Subcutaneous abdominal adipose tissue (tissue), 5 donors: Measurements from ENCODE around the gene SEH1L.
"Not testable (repeated sequence)": the region's sequence is repeated elsewhere in the genome, so short reads cannot be mapped to it uniquely, and the experiment has no call there.

Experiments used
- H3K27ac ChIP-seq: one replicate; pipeline ENCODE4 v1.7.0; 2013; ENCODE audit warnings: low read depth, mild to moderate bottlenecking, inconsistent platforms, low read length, moderate library complexity
- H3K27me3 ChIP-seq, 5 donors: one replicate each; pipeline ENCODE4 v1.7.0; 2013; ENCODE audit warnings: low read length in 5 of 5, inconsistent platforms in 1 of 5; ENCODE audit not compliant: control insufficient read depth in 5 of 5, insufficient read depth in 4 of 5
- H3K36me3 ChIP-seq, 5 donors: one replicate each; pipeline ENCODE4 v1.7.0; 2013; ENCODE audit warnings: low read length in 5 of 5; ENCODE audit not compliant: control insufficient read depth in 5 of 5, insufficient read depth in 5 of 5
- H3K4me1 ChIP-seq, 5 donors: one replicate each; pipeline ENCODE4 v1.7.0; 2013; ENCODE audit warnings: low read length in 5 of 5, mild to moderate bottlenecking in 3 of 5, moderate library complexity in 1 of 5; ENCODE audit not compliant: control insufficient read depth in 5 of 5, insufficient read depth in 5 of 5
- H3K4me3 ChIP-seq, 5 donors: one replicate each; pipeline ENCODE4 v1.7.0; 2013; ENCODE audit warnings: low read length in 5 of 5, low read depth in 1 of 5
- H3K9ac ChIP-seq, 5 donors: one replicate each; pipeline ENCODE4 v1.7.0; 2013; ENCODE audit warnings: low read length in 5 of 5, mild to moderate bottlenecking in 4 of 5, moderate library complexity in 3 of 5
- H3K9me3 ChIP-seq, 5 donors: one replicate each; pipeline ENCODE4 v1.7.0; 2013; ENCODE audit warnings: low read length in 5 of 5; ENCODE audit not compliant: control insufficient read depth in 5 of 5
- donor health status: healthy.
- donor health status: healthy.
- donor health status: healthy.
- donor health status: healthy.
- donor health status: healthy.

SEH1L gene

GRCh38 chr18:12963069-12963468, 15.3 kb downstream of the SEH1L start:
- peaks cover 10 to 30% (median 14%) of the 10 kb centered on the region in 5 donors for H3K36me3 ChIP-seq
- H3K4me1 ChIP-seq: peaks cover 0 to 16% (median 7%) of the 10 kb centered on the region in 5 donors

GRCh38 chr18:12968115-12968514, 20.3 kb downstream of the SEH1L start:
- Histone ChIP-seq H3K4me3 (no peak overlapping the region), H3K4me1 (peaks cover 0 to 4% (median 0%) of the 10 kb centered on the region in 5 donors), H3K27ac (no peak overlapping the region), H3K9ac (no peak overlapping the region), H3K27me3 (no peaks in the 10 kb centered on the region), H3K36me3 (peaks cover 22 to 37% (median 28%) of the 10 kb centered on the region in 5 donors), H3K9me3 (no peaks in the 10 kb centered on the region)

More at GRCh38 chr18:12963069-12963468, 15.3 kb downstream of the SEH1L start:
- Histone ChIP-seq H3K4me3 (no peak overlapping the region), H3K9me3 (no peaks in the 10 kb centered on the region), H3K27ac (no peak overlapping the region), H3K9ac (no peak overlapping the region), H3K27me3 (no peaks in the 10 kb centered on the region)

GRCh38 chr18:12968619-12969018, 20.8 kb downstream of the SEH1L start:
- Histone ChIP-seq H3K9ac (no peak overlapping the region), H3K9me3 (no peaks in the 10 kb centered on the region), H3K4me3 (no peak overlapping the region), H3K4me1 (peaks cover 0 to 4% (median 0%) of the 10 kb centered on the region in 5 donors), H3K27ac (no peak overlapping the region), H3K36me3 (peaks cover 18 to 34% (median 24%) of the 10 kb centered on the region in 5 donors), H3K27me3 (no peaks in the 10 kb centered on the region)

GRCh38 chr18:12973562-12974213, 25.9 kb downstream of the SEH1L start:
- Histone ChIP-seq H3K4me1 (no peaks in the 10 kb centered on the region), H3K27me3 (no peaks in the 10 kb centered on the region), H3K4me3 (no peak overlapping the region), H3K9me3 (no peaks in the 10 kb centered on the region), H3K9ac (no peak overlapping the region), H3K27ac (no peak overlapping the region), H3K36me3 (peaks cover 12 to 63% (median 34%) of the 10 kb centered on the region in 5 donors)

GRCh38 chr18:12975488-12975887, 27.7 kb downstream of the SEH1L start:
- H3K36me3 ChIP-seq: peaks cover 12 to 63% (median 34%) of the 10 kb centered on the region in 5 donors

GRCh38 chr18:12976305-12976704, 28.5 kb downstream of the SEH1L start:
- H3K27ac ChIP-seq: no peak overlapping the region
- H3K9me3 ChIP-seq: no peaks in the 10 kb centered on the region
- peaks cover 12 to 58% (median 34%) of the 10 kb centered on the region in 5 donors for H3K36me3 ChIP-seq
- no peak overlapping the region for H3K4me3 ChIP-seq
- H3K4me1 ChIP-seq: no peaks in the 10 kb centered on the region
- no peak overlapping the region for H3K9ac ChIP-seq
- no peaks in the 10 kb centered on the region for H3K27me3 ChIP-seq

More at GRCh38 chr18:12975488-12975887, 27.7 kb downstream of the SEH1L start:
- H3K4me3 ChIP-seq: no peak overlapping the region
- H3K27ac ChIP-seq: no peak overlapping the region
- H3K27me3 ChIP-seq: no peaks in the 10 kb centered on the region
- no peaks in the 10 kb centered on the region for H3K9me3 ChIP-seq
- H3K4me1 ChIP-seq: no peaks in the 10 kb centered on the region
- H3K9ac ChIP-seq: no peak overlapping the region

GRCh38 chr18:12980065-12980464, 32.3 kb downstream of the SEH1L start:
- not testable (repeated sequence) for H3K4me1 ChIP-seq, H3K4me3 ChIP-seq, H3K27ac ChIP-seq, H3K9ac ChIP-seq, H3K9me3 ChIP-seq, H3K27me3 ChIP-seq
- H3K36me3 ChIP-seq: peaks cover 15 to 43% (median 23%) of the 10 kb centered on the region in 5 donors

- Histone ChIP-seq H3K4me1 (peaks cover 0 to 25% (median 20%) of the 10 kb centered on the region in 5 donors), H3K27ac (no peak overlapping the region), H3K36me3 (peaks cover 2 to 9% (median 4%) of the 10 kb centered on the region in 5 donors), H3K27me3 (no peaks in the 10 kb centered on the region), H3K9me3 (no peaks in the 10 kb centered on the region), H3K4me3 (no peak overlapping the region), H3K9ac (no peak overlapping the region)
Measured at GRCh38 chr18:12989397-12990122, 41.7 kb downstream of the SEH1L start.

GRCh38 chr18:12990123-12990475, 42.3 kb downstream of the SEH1L start:
- Histone ChIP-seq H3K27ac (no peak overlapping the region), H3K4me1 (peaks cover 0 to 25% (median 20%) of the 10 kb centered on the region in 5 donors), H3K4me3 (peak overlapping the region; percentile 85 to 96 (median 93)), H3K36me3 (peaks cover 1 to 7% (median 2%) of the 10 kb centered on the region in 5 donors), H3K27me3 (no peaks in the 10 kb centered on the region), H3K9ac (peak overlapping the region in 1 of 5 donors; percentile 76), H3K9me3 (no peaks in the 10 kb centered on the region)

- Histone ChIP-seq H3K27ac (peak overlapping the region; percentile 91), H3K9me3 (no peaks in the 10 kb centered on the region), H3K36me3 (peaks cover 0 to 5% (median 0%) of the 10 kb centered on the region in 5 donors), H3K27me3 (no peaks in the 10 kb centered on the region), H3K4me1 (peaks cover 0 to 25% (median 20%) of the 10 kb centered on the region in 5 donors), H3K4me3 (peak overlapping the region; percentile 85 to 96 (median 93)), H3K9ac (peak overlapping the region; percentile 65 to 79 (median 76))
Measured at GRCh38 chr18:12990641-12990966, 42.8 kb downstream of the SEH1L start.
